IPS-18a (cell line): ENCODE measurements around the gene ZNF579.
A peak's percentile ranks its signal among the peaks of the same experiment; 100 is the strongest.

Experiments
- H3K27ac ChIP-seq: one replicate; pipeline ENCODE4 v1.5.1; 2013; ENCODE audit warnings: low read length
- H3K27me3 ChIP-seq: one replicate; pipeline ENCODE4 v1.6.1; 2013; ENCODE audit warnings: mild to moderate bottlenecking, low read length; ENCODE audit not compliant: control insufficient read depth, insufficient read depth
- H3K36me3 ChIP-seq: one replicate; pipeline ENCODE4 v1.6.1; 2013; ENCODE audit warnings: low read depth, low read length; ENCODE audit not compliant: control insufficient read depth
- H3K4me1 ChIP-seq: one replicate; pipeline ENCODE4 v1.6.1; 2013; ENCODE audit warnings: low read depth, low read length; ENCODE audit not compliant: control insufficient read depth
- H3K4me3 ChIP-seq: one replicate; pipeline ENCODE4 v1.5.1; 2013; ENCODE audit warnings: low read length
- H3K9ac ChIP-seq: one replicate; pipeline ENCODE4 v1.6.1; 2013; ENCODE audit warnings: mild to moderate bottlenecking, low read length, moderate library complexity
- H3K9me3 ChIP-seq: one replicate; pipeline ENCODE4 v1.6.1; 2013; ENCODE audit warnings: low read depth, low read length; ENCODE audit not compliant: control insufficient read depth

The ZNF579 gene

DNA sequence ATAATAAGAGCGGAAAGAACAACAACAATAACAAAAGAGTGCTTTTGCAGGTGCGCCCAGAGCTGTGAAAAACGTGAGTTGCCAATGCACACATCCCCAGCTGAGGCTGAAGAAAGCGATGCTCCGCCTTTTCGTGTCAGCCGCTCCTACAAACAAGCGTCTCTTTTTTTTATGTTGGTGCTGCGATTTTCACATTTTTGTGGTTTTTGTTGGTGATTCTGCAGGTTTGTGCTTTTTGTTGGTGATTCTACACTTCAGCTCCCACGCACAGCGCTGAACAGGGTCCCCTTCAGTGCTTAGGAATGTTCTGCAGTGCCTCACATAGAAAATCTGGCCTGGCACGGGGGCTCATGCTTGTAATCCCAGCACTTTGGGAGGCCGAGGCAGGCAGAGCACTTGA, 28.0 kb downstream of the ZNF579 start:
- Histone ChIP-seq H3K27me3 (no peaks in the 10 kb centered on the region), H3K27ac (no peak overlapping the region)

DNA sequence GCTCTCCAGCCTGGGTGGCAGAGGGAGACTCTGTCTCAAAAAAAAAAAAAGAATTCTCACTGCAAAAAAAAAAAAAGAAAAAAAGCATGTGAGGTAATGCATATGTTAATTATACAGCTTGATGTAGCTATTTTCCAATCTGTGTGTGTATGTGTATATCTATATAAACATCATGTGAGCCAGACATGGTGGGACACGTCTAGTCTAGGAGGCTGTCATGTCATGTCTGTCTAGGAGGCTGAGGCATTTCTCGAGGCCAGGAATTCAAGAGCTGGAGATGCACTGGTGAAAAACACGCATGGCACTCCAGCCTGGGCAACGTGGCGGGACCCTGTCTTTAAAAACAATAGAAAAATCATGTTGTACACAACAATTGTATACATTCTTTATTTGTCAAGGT, 28.4 kb downstream of the ZNF579 start:
- Histone ChIP-seq H3K27me3 (no peaks in the 10 kb centered on the region), H3K27ac (no peak overlapping the region), H3K4me3 (no peak overlapping the region), H3K9me3 (no peaks in the 10 kb centered on the region), H3K4me1 (peaks cover 3% of the 10 kb centered on the region), H3K9ac (no peak overlapping the region), H3K36me3 (no peaks in the 10 kb centered on the region)

More for the DNA sequence above, 28.0 kb downstream of the ZNF579 start:
- Histone ChIP-seq H3K36me3 (no peaks in the 10 kb centered on the region), H3K4me3 (no peak overlapping the region), H3K9me3 (no peaks in the 10 kb centered on the region), H3K4me1 (peaks cover 3% of the 10 kb centered on the region), H3K9ac (no peak overlapping the region)

GRCh38 chr19:55550321-55550650, 30.4 kb downstream of the ZNF579 start:
- H3K9ac ChIP-seq, result peak overlapping the region; percentile 39
- H3K36me3 ChIP-seq, result no peaks in the 10 kb centered on the region
- peak overlapping the region; percentile 61 for H3K4me3 ChIP-seq
- peaks cover 3% of the 10 kb centered on the region for H3K4me1 ChIP-seq
- H3K27ac ChIP-seq, result no peak overlapping the region
- no peaks in the 10 kb centered on the region for H3K9me3 ChIP-seq
- H3K27me3 ChIP-seq, result no peaks in the 10 kb centered on the region

DNA sequence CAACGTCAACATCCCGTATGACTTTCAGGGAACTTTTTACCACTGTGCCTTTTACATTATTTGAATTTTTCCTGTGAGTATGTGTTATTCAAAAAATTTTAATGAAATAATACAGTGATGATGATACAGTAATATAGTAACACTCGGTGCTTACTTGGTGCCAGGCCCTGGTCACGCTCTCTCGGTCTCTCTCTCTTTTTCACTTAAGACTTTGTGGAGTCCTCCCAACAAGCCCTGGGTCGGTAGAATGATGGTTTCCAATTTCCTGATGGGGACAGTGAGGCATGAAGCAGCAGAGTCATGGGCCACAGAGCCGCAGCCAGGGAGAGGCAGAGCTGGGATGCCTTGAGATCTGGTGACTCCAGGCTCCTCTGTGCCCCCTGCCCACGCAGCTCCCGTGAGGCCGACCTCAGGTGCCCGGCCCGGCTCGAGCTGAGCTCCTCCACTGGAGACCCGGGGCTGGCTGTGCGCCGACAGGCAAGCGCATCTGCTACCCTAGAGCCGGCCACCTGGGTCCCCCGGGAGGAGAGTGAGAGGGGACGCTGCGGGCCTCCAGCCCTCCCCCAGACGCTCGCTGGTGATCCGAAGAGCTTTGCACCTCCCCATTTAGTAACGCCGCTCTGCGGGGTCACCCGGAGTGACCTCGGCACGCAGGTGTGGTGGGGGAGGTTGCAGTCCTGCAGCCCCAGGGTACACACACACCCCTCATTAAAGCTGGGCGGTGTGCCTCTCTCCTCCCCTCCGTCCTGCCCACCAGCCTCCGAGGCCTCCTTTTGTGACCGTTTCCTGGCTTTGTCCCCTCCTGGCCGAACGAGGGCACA, 30.9 kb downstream of the ZNF579 start:
- H3K9ac ChIP-seq, result peak overlapping the region; percentile 39
- H3K36me3 ChIP-seq, result no peaks in the 10 kb centered on the region
- peaks cover 3% of the 10 kb centered on the region for H3K4me1 ChIP-seq
- peak overlapping the region; percentile 61 for H3K4me3 ChIP-seq
- H3K27me3 ChIP-seq, result no peaks in the 10 kb centered on the region
- H3K9me3 ChIP-seq, result no peaks in the 10 kb centered on the region
- H3K27ac ChIP-seq, result no peak overlapping the region

DNA sequence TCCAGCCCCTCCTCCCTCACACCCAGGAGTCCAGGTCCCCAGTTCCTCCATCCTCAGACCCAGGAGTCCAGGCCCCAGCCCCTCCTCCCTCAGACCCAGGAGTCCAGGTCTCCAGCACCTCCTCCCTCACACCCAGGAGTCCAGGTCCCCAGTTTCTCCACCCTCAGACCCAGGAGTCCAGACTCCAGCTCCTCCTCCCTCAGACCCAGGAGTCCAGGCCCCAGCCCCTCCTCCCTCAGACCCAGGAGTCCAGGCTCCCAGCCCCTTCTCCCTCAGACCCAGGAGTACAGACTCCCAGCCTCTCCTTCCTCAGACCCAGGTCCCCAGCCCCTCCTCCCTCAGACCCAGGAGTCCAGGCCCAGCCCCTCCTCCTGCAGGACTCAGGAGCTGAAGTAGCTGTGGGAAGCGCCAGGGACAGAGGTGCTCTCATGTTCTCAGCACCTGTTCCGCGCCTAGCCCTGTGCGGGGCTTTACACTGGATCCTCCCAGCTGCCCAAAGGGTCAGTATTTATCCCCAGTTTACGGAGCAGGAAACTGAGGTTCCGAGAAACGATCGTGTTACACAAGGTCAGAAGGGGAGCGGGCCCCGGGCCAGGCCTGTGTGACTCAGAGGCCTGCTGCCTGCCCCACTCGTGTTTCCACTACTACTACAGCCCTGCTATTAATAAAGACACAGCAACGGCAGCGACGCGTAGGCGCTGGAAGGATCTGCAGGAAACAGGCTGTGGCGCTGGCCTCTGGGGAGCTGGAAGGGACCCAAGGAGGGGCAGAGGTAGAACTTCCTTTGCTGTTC, 33.6 kb downstream of the ZNF579 start:
- H3K9me3 ChIP-seq, result no peaks in the 10 kb centered on the region

GRCh38 chr19:55546011-55546410, 34.6 kb downstream of the ZNF579 start:
- no peak overlapping the region for H3K27ac ChIP-seq
- H3K36me3 ChIP-seq, result no peaks in the 10 kb centered on the region
- no peak overlapping the region for H3K4me3 ChIP-seq
- H3K4me1 ChIP-seq, result peaks cover 3% of the 10 kb centered on the region
- H3K9me3 ChIP-seq, result no peaks in the 10 kb centered on the region
- H3K27me3 ChIP-seq, result no peaks in the 10 kb centered on the region
- no peak overlapping the region for H3K9ac ChIP-seq

More for the DNA sequence above, 33.6 kb downstream of the ZNF579 start:
- Histone ChIP-seq H3K27me3 (no peaks in the 10 kb centered on the region), H3K4me3 (no peak overlapping the region), H3K27ac (no peak overlapping the region), H3K4me1 (peaks cover 3% of the 10 kb centered on the region), H3K36me3 (no peaks in the 10 kb centered on the region), H3K9ac (no peak overlapping the region)

- Histone ChIP-seq H3K4me3 (no peak within 1 kb of the TSS), H3K9ac (no peak within 1 kb of the TSS)
Observed at GRCh38 chr19:55545443-55545842, 35.2 kb downstream of the ZNF579 start, which contains the start of gene SBK3. SBK3 (minus strand) TSS chr19:55545543; CDS start chr19:55545543, 0 bp downstream.

GRCh38 chr19:55544776-55545439, 35.7 kb downstream of the ZNF579 start:
- no peaks in the 10 kb centered on the region for H3K9me3 ChIP-seq
- H3K4me1 ChIP-seq, result no peaks in the 10 kb centered on the region
- H3K36me3 ChIP-seq, result no peaks in the 10 kb centered on the region
- H3K9ac ChIP-seq, result no peak overlapping the region
- H3K27me3 ChIP-seq, result no peaks in the 10 kb centered on the region
- H3K4me3 ChIP-seq, result no peak overlapping the region
- no peak overlapping the region for H3K27ac ChIP-seq

More at GRCh38 chr19:55545443-55545842, 35.2 kb downstream of the ZNF579 start, which contains the start of gene SBK3:
- Histone ChIP-seq H3K27me3 (no peaks in the 10 kb centered on the region), H3K27ac (no peak within 1 kb of the TSS), H3K36me3 (no peaks in the 10 kb centered on the region), H3K4me1 (peaks cover 3% of the 10 kb centered on the region), H3K9me3 (no peaks in the 10 kb centered on the region)

DNA sequence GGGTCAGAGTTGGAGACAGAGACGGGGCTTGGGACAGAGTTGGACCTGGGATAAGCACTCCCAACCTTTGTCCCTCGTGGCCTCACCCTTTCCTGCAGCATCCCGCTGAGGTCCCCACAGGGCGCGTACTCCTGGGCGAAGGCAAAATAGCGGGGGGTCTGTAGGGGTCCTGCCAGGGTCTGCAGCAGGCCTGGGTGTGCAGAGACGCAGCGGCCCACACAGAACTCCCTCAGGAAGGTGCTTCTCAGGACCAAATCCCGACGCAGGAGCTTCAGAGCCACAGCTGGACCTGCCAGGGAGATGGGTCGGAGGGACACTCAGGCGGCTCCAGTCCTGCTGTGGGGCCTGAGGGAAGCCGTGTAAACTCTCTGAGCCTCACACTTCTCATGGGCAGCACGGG, 36.6 kb downstream of the ZNF579 start:
- no peaks in the 10 kb centered on the region for H3K27me3 ChIP-seq
- H3K9me3 ChIP-seq, result no peaks in the 10 kb centered on the region
- H3K27ac ChIP-seq, result no peak overlapping the region
- H3K9ac ChIP-seq, result no peak overlapping the region
- H3K4me1 ChIP-seq, result no peaks in the 10 kb centered on the region
- H3K36me3 ChIP-seq, result no peaks in the 10 kb centered on the region
- H3K4me3 ChIP-seq, result no peak overlapping the region

DNA sequence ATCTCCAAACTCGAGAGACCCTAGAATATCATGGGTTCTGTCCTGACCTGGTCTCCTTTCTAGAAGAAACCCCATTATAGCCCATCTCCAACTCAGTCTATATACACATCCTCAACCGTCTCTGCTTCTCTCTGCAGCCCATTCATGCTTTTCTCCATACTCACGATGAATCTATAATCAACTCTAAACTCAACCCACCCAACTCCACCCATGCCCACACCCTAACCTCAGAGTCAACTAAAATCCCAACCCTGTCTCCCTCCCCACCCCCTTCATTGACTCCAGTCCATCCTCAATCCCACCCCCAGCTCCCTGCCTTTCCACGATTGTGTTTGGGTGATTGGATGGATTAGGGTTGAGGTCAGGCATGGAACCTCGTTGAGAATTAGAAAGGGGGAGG, 37.1 kb downstream of the ZNF579 start:
- H3K27ac ChIP-seq, result no peak overlapping the region
- H3K9me3 ChIP-seq, result no peaks in the 10 kb centered on the region
- H3K4me1 ChIP-seq, result no peaks in the 10 kb centered on the region
- no peaks in the 10 kb centered on the region for H3K36me3 ChIP-seq
- no peak overlapping the region for H3K4me3 ChIP-seq
- no peak overlapping the region for H3K9ac ChIP-seq
- no peaks in the 10 kb centered on the region for H3K27me3 ChIP-seq

- Histone ChIP-seq H3K4me3 (no peak overlapping the region), H3K27me3 (no peaks in the 10 kb centered on the region), H3K9ac (no peak overlapping the region), H3K9me3 (no peaks in the 10 kb centered on the region), H3K27ac (no peak overlapping the region), H3K36me3 (no peaks in the 10 kb centered on the region), H3K4me1 (peaks cover 8% of the 10 kb centered on the region)
Observed at GRCh38 chr19:55542292-55542855, 38.3 kb downstream of the ZNF579 start.
